Activated CD4-positive, alpha-beta T cell treated with anti-CD3 and anti-CD28 coated beads, Interleukin-2, amount 50 U/mL, for 24 hours (primary cell): ENCODE data around the gene CNR1.
"Not testable (repeated sequence)": the region's sequence is repeated elsewhere in the genome, so short reads cannot be mapped to it uniquely, and the experiment has no call there.

ENCODE experiments used
- DNase-seq, 2 donors: peaks; one replicate each; pipeline ENCODE4 v3.0.0-alpha.2; 2020; ENCODE audit warnings: low read depth in 1 of 2, low spot score in 1 of 2

The CNR1 gene

DNA sequence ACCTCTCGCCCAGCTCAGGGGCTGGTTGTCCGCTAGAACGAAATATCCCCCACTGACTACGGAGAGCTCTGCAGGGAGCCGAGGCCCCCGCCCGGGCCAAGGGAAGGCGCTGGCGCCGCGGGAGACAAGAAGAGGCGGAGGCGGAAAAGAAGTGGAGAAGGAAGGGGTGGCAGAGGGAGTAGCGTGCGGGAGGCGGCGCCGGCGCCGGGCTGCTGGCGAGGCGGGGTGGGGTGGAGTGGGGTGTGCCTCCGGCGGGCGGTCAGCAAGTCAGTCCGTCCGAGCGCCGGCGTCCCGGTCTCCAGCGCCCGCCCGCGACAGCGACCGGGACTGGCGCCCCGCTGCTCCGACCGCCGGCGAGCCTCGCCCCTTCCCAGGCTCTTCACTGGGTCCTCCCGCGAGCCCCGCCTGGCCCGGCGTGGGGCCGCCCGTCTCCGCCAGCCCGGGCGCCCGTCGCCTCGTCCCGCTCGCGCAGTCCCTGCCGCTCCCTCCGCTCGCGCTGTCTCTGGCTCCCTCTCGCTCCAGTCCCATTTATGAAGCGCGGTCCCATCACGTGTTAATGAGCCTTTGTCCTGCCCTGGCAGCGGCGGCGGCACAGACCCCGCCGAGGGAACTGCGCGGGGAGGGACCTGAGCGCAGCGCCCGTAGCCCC is at the start of gene CNR1:
Gene CNR1 (minus strand): TSS at position 504 of the 649 bp plus-strand sequence. CDS start 21,073 bp downstream, outside the sequence.
- no peak for DNase-seq

GRCh38 chr6:88211446-88211845 is 45.3 kb upstream of the CNR1 start:
- no peak for DNase-seq

DNA sequence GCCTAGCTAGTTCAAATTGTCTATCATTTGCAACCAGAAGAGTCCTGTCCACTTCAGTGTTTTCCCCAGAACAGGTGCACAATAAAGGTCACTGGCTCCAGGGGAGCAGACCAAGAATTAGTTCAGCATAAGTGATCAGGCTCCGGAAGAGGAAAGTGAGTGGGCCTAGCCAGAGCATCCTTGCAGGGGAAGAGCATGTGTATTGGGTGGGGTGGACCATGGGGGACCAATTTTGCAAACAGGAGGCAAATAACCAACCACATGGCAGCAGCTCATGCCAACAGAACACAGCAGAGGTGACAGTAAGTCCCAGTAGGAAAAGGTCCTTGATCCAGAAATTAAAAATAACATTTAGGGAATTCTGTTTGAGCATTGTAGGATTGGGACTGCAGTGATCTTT is 43.2 kb upstream of the CNR1 start:
- DNase-seq = no peak

GRCh38 chr6:88208726-88209125 is 42.6 kb upstream of the CNR1 start:
- DNase-seq = no peak

DNA sequence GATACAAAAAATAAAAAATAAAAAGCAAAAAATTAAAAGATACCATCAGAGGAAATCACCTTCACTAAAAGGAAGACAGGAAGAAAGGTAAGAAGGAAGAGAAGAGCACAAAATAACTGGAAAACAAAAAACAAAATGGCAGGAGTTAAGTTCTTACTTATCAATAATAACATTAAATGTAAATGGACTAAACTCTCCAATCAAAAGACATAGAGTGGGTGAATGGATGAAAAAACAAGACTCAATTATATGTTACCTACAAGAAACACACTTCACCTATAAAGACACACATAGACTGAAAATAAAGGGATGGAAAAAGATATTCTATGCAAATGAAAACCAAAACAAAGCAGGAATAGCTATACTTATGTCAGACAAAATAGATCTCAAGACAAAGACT is 35.6 kb upstream of the CNR1 start:
- DNase-seq = not testable (repeated sequence)

DNA sequence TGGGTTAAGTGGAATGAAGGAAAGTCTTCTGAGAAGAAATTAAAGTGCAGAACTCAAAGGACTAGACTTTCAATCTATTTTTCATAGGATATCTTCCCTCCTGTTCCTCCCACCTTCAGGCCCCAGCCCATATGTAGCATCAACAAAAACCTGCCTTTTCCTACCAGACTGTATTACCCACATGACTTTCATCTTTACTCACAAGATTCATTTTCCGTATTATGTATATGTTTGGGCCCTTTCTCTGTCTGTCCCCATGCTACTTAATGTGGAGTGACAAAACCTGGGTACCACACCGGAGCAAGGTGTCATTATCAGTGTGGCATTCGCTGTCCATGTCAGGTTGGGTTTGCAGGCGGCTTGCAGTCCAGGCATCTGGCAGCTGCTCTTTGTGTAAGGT is 18.8 kb upstream of the CNR1 start:
- DNase-seq = no peak

GRCh38 chr6:88183471-88183870 is 17.3 kb upstream of the CNR1 start:
- no peak for DNase-seq

DNA sequence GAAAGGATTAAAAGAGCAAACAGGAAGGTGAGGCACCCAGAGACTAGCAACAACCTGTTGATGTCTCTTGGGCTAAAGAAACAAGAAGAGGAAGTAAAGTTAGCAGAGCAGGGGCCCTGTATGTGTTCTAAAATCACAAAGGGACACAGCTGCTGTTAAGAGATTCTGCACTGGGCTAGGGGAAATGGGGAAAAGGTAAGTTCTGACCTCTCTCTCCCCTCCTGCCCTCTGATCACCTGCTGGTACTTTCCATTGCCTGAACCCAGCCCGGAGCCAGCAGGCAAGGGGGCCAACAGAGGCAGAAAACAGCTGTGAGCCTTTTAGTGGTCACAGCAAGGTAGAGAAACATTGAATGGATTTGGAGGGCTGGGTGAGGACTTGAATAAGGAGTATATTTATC is 13.5 kb upstream of the CNR1 start:
- DNase-seq = no peak

GRCh38 chr6:88177961-88178464 is 11.9 kb upstream of the CNR1 start:
- no peak for DNase-seq

DNA sequence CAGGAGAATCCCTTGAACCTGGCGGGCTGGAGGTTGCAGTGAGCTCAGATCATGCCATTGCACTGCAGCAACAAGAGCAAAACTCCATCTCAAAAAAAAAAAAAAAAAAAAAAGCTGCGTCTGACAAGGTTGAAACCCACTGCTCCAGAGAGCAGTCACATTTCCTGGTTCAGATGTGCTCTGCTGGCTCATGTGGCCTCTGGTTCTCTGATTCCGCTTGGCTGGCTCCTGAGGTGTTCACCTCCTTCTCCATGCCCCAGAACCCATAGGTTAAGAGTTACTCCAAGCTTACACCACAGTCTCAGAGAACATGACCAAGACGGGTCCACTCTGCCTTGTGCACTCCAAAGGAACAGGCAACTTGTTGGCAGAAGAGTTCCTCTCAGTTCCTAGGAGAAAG is 8.8 kb upstream of the CNR1 start:
- no peak for DNase-seq

DNA sequence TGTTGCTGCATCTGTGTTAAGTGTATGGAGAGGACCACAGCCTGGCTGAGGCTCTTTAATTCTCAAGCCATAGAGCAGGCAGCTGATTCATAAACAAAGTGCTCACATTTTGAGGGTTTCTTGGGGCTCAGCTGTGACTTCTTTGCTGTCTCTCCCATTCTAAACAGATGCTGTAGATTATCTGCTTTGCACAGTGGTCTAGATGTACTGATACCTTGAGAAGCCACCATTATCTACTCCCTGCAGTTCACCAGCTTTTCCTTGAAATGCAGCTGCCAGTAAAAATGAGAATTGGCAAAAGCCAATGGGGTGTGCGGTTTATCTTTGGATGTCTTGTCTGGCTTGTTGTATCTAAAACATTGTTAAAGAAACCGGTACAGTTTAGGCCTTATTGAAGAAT is 5.2 kb upstream of the CNR1 start:
- no peak for DNase-seq

DNA sequence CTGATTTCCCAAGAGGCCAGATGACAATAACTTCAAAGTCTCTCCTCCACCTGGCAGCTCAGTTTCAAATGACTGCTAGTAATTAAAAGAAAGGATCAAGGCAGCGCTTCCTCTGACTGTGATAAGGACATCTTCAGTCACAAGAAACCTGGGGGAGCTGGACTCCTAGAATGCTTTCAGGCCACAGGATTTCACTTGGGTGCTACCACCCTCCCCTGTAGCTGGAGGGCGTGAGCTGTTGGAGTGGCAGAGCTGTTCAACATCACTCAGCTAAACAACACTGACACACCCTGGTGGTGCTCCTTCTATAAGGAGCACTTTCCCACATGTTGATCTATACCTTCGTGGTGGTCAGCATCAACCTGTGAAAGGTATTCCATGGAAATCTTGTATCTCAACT is 2.2 kb upstream of the CNR1 start:
- no peak for DNase-seq

GRCh38 chr6:88167352-88167937 is 1.3 kb upstream of the CNR1 start:
- no peak for DNase-seq

DNA sequence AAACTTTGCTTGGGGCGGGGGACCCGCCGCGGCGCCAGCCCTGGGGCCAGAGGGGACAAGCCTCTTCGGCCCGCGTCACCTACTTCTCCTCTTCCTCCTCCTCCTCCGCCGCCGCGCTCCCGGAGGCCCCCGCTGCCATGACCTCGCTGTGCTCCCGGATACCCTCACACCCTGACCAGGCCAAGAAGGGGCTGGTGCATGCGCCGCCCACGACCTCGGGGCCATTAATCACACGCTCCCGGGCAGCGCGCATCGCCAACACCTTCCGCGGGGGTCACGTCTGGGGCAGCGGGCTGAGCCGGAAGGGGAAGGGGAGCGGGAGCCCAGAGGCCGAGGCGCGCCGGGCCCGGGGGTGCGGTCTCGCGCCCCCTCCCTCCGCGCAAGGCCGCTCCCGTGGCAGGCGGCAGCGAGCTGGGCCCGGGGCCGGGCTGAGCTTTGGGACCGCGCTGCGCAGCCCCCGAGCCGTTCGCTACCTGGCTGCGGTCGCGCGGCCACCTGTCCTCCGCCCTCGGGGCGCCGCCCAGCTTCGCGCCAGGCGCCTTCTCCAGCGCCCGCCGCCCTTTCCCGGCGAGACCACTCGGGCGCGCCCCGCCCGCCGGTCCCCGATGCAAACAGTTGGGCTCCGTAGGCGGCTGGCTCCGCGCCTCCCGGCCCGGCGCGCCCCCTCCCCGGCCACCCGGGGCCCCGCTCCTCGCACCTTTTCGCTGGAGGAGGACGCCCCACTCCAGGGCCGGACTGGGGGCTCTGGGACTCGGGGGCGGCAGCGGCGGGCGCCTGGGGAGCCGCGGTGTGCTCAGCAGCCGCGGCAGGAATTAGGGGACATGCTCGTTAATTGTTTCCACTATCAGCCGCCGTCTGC is 575 bp upstream of the CNR1 start:
- DNase-seq = no peak

GRCh38 chr6:88165087-88165843 is 882 bp downstream of the CNR1 start:
- DNase-seq = no peak

DNA sequence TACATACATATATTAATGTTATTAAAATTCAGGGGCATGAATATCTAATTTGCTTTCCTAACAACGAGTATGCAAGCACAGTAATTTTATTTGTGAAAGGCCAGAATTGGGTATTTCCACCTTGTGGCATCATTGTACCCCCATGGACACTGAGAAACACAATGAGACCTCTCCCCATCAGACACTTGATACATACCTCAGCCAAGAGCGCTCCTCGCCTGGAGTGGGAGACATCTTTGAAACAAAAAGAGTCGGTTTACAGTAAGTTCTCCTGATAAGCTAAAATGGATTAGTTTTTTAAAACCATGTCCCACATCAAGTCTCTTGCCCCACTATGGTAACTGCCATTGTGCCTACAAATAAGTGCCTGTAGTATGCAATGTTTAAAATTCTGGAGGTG is 2.1 kb downstream of the CNR1 start:
- no peak for DNase-seq

DNA sequence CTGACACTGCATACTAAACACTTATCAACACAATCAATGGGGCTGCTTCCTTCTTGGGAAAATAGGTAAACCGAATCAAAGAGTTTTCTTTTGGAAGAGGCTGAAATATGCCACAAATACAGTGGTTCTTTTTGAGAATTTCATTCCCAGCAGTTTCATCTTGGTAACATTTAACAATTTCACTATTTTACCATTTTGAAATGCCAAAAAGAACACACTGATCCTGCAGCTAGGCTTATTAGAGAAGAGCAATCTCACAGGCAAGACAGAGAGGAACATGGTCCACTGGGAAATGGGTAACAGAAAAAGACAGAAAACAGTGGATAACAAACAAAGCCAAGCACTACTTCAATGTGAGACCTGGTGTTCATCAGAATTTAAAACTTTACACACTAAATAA is 2.5 kb downstream of the CNR1 start:
- DNase-seq = no peak

DNA sequence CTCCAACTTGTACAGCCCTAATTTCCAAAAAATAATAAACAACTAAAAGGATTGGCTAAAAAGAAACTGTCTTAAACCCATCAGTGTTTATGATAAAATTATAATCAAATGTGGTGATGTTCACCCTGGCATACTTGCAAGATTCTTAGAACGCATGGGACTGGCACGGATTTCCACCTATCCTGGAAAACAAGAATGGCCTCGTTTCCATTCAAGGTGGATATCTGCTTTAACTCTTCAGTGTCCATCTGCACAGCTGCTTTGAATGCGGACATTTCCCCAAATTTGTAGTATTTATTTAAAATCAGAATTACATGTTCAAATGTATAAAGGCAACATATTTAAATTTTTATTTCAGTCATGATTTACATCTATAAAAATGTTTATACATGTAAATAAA is 4.2 kb downstream of the CNR1 start:
- no peak for DNase-seq

- no peak for DNase-seq
These were observed 9.0 kb downstream of the CNR1 start for GRCh38 chr6:88157106-88157505.

DNA sequence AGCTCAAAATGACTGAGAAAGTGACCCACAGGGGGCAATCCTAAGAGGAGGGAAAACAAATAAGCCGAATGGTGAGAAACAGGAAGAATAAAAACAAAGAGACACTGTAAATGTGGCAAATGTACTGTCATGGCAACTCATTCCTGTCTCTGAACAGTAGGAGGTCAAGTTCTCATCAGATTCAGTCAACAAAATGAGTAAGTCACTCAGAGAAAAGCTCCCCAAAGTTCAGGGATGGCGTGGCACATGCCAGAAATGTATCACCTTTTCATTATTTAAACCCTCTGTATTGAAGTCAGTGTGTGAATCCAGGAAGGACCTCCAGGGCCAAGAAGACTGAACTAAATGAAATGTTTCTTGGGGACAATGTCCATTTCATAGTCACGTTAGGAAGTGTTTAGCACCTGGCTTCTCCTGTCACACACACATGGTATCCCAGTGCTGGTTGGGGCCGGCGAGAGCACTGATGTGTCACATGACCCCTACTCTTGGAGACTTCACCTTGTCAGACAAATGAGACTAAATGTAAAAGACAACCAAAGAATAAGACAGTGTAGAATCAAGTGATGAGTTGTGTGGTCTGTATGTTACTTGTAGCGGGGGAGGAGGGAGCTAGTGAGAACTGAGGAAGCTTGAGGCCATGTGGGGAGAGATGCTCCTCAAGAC is 20.7 kb downstream of the CNR1 start:
- DNase-seq = no peak
